ENCODE results near the gene MMP21.

MMP21 gene

DNA sequence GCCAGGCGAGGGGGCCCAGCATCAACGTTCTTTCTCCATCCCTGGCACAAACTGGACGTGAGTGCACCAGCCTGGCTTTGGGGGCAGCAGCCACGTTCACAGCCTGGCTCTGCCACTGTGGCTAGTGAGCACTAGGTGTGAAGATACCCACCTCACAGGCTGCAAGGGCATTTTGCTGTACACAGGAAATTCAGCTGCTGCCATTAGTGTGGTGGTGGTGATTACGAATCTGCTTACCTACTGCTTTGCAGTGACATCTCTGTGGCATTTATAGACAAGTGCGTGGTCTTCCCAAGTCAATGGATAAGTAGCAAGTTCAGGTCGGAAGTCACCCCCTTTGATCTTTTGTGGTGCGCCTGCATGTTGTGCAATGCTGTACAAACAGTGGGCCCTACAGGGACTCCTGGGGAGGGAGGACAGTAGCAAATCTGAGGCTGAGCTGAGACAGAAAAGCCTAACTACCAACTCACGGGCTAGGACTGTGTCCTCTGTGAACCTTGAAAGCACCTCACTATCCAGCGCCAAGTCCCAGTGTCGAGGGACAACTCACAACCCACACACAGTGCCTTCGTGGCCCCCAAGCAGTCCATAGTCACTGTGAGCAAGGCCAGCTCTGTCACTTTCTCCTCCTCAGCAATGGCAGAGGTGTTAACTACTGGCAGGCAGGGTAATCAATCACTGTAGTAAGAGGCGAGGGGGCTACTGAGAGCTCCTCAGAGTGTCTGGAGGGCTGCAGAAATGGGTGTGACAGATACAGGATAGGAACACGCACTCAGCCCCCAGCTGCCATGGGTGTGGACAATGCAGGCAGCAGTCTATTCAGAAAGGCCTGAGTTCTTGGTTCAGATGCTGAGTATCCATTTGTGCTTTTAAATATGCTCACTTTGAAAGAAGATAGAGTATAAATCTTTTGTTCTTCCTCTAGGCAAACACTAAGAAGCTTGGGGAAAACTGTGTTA is 17.0 kb upstream of the MMP21 start:
- no peak for DNase-seq (ENCODE audit: low read depth in 2 of 2)

DNA sequence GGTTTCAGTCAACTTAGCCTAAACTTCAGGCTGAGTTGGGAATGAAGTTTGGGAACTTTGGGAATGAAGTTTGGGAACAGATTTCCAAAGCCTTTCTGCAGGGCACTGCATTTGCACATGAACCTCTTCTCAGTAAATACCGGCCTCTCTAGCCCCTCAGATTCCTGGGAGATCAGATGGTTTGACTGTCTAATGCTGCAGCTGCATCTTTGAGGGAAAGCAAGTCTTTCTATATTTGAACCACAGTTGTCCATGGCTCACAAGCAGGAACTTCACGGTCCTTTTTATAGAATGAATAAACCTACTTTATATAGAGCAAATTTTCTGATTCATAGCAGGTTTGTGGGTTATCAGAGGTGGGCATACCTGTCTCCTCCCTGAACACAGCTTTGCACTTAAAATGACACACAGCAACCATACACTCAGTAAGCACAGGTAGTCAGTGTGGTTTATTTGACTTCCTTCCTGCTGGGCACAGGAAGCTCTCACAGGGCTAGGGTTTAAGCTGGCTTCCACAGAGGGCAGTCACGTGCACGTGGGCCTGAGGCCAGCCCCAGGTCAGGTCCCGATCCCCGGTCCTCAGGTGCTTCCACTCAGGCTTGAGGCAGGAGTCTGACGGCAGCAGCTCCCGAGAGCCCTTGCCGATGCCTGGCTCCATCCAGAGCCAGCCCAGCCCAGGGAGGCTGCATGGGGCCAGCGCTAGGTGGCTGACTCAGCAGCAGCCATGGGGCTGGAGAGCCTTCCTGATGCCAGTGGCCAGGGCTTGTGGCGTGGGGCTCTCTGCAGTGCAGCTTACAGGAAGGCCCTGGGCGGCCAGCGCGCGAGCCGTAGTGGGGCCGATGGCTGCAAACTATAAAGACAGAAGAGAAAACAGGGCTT is 12.8 kb upstream of the MMP21 start:
- DNase-seq (ENCODE audit: low read depth in 2 of 2), result no peak

DNA sequence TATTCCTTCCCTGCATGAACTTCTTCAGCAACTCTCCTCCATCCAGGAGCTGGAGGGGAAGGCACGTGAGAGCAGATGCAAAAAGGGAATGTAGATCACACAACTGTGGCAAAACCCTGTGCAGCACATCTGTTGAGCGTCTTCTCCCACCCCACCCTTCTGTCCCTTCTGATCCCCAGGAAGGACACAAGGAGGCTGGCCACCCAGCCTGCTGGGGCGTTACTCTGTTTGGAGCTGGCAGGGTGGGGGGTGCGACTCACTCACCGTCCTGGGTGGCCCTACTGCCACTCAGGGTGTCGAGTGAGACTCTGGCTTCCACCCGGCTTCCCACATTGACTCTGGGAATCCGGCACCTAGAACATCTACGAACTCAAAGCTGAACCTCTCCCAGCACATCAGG is 10.2 kb upstream of the MMP21 start:
- DNase-seq (ENCODE audit: low read depth in 2 of 2), result no peak

DNA sequence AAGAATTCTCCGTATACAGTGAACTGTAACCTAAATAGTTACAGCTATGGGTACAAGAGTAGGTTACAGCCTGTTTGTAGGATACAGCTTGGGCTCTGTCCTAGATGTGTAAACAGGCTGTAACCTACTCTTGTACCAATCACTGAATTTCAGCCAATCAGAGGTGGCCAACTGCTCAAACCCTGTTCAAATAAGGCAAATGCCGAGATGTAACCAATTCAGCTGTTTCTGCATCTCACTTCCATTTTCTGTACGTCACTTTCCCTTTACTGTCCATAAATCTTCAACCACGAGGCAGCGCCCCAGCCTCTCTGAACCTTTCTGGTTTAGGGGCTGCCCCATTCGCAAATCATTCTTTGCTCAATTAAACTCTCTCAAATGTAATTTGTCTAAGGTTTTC is 8.3 kb upstream of the MMP21 start:
- DNase-seq (ENCODE audit: low read depth in 2 of 2), result no peak

DNA sequence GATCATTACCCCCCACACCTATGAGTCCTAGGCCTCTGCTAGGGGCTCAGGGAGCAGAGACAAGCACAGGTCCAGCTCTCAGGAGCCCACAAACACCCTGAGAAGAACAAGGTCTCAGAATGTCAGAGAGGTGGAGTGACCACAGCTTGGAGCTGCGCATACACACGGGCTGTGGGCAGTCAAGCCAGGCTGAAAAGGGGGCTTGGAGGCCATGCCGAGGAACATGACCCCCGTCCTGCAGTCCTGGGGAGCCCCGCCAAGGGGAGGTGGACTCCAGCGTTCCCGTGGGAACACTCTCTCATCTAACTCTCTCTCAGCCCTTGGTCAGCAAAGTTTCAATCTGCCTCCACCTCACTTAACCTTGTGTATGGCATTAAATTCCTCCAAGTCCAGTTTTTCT is 7.8 kb upstream of the MMP21 start:
- no peak for DNase-seq (ENCODE audit: low read depth in 2 of 2)

DNA sequence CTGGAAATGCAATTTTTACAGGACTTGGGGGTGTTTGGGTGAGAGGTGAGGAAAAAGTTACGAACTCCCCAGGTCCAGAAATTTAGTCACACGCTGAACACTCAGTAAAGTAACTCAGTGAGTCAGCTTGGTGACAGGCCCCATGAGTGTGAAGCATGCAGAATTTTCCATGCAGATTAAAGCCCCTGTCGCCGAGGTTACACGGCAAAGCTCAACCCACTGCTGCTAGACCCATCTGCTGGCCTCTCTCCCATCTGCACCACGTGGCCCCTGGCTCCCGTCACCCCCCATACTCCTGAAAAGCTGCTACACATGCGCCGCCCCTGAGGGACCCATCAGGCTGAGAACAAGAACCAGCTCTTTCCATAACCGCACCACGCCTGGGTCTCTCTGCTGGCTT is 7.0 kb upstream of the MMP21 start:
- DNase-seq (ENCODE audit: low read depth in 2 of 2), result no peak

DNA sequence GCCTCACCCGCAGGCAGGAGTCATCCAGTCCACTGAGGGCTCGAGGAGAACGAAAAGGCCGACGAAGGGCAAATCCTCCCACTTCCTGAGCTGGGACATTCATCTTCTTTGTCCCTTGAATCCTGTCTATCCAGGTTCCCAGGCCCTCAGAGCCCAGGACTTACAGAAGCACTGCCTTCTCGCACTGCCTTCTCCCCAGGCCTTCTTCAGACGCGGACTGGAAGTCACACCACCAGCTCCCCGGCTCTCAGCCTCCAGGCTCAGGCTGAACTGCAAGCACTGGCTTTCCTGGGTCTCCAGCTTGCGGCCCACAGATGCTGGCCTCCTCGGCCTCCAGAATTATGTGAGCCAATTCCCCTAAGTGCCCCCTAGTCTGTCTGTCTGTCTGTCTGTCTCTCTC is 6.4 kb upstream of the MMP21 start:
- DNase-seq (ENCODE audit: low read depth in 2 of 2), result no peak

DNA sequence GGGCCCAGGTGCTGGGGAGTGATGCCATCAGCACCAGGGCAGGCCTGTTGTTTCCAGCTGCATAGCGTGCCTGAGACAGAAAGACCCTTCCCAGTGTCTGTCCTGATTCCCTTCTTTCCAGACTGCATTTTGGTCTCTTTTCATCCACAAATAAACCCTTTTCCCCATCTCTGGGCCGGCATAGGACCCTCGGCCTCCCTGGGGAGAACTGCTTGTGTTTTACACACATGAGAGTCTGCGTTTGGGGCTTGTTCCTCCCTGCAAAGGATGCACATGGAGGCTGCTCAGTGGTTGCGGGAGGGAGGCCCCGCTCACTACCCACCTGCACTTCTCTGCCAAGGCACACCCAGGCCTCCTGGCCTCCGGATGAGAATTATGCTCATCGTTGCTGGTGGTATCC is 5.8 kb upstream of the MMP21 start:
- no peak for DNase-seq (ENCODE audit: low read depth in 2 of 2)

DNA sequence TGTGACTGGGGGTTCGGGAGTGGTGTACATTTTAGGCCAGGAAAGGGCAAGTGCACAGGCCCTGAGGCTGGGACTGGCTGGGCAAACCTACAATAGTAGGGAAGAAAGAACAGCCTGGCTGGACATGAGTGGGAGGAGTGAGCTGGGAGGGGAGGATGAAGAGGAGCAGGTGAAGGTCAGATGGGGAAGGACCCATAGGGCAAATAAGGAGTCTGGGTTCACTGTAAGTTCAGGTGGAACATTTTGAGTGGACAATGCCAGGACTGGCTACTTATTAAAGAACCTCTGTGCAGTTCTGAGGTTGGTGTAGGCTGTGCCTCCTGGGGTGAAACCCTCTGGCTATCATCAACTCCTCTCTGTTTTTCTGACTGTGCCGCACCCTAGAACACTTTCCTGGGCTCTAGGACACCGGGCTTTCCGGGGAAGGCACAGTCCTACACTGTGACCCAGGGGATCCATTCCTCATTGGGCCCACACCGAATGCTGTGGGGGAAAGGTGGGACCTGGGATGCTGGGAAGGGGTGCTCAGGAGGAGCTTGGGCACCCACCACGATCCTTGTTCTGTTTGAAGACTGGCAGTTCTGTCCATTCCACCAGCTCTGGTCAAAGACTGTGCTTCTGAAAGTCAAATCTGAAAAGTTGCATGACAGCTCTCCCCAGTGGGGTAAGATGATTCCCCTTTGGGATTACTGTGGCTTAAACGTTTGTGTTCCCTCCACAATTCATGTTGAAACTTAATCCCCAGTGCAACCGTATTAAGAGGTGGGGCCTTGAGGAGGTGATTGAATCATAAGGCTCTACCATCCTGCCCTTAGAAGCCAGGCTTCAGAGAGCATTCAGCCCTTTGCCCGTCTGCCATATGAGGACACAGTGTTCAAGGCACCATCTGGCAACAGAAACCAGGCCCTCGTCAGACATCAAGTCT is 4.0 kb upstream of the MMP21 start:
- no peak for DNase-seq (ENCODE audit: low read depth in 2 of 2)

DNA sequence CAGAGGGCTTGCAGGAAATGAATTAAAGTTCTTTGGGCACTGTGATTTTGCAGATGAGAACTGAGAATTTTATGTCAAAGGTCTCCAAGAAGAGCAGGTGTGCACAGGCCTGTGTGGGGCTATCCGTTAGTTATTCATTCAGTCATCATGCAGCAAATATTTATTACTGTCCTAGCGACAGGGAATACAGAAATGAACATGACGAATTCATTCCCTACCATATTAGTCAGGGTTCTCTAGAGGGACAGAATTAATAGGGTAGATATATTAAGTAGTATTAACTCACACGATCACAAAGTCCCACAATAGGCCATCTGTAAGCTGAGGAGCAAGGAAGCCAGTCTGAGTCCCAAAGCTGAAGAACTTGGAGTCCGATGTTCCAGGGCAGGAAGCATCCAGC is 2.9 kb upstream of the MMP21 start:
- no peak for DNase-seq (ENCODE audit: low read depth in 2 of 2)

DNA sequence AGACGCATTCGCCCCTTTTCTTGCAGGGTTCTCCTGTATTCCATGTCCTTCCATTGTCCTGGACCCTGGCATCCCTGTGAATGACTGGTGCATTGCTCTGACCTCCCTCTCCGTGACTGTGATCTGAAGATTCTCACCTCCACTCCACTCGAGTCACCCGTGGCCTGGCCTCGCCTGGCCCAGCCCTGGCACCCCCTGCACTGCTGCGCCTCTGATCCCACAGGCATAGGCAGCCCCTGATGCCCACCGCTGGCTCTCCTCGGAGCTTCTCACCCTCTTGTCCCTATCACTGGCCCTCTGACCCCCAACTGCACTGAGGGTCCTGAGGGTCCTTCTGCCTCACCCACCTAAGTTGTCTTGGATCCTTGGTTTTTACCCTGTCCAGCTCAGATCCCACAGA is 2.2 kb upstream of the MMP21 start:
- no peak for DNase-seq (ENCODE audit: low read depth in 2 of 2)

DNA sequence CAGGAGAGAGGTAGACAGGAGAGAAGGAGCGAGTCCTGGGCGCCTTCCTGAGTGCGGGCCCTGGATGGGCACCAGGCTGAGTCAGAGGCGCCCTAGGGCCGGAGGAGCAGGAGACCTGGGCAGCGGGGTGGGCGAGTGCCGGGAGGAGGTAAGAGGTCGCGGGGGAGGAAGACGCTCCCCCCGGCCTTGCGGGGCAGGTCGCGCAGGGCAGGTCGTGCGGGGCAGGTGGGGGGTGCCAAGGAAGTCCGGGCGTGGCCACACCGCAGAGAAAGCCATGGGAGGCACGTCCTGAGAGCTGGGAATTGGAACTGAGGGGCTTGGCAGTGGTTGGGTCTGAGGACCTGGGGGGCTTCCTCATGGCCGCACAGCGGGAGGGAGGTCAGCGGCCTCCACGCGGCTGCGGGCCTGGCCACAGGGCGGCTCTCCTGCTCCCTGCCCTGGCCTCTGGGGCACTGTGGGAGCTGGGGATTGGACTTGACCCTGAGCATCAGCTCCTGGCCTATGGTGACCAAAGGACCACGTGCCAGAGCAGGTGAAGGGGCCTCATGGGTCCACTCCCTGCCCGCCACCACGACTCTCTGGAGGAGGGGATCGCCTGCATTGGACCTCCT is 935 bp downstream of the MMP21 start:
- no peak for DNase-seq (ENCODE audit: low read depth in 2 of 2)

DNA sequence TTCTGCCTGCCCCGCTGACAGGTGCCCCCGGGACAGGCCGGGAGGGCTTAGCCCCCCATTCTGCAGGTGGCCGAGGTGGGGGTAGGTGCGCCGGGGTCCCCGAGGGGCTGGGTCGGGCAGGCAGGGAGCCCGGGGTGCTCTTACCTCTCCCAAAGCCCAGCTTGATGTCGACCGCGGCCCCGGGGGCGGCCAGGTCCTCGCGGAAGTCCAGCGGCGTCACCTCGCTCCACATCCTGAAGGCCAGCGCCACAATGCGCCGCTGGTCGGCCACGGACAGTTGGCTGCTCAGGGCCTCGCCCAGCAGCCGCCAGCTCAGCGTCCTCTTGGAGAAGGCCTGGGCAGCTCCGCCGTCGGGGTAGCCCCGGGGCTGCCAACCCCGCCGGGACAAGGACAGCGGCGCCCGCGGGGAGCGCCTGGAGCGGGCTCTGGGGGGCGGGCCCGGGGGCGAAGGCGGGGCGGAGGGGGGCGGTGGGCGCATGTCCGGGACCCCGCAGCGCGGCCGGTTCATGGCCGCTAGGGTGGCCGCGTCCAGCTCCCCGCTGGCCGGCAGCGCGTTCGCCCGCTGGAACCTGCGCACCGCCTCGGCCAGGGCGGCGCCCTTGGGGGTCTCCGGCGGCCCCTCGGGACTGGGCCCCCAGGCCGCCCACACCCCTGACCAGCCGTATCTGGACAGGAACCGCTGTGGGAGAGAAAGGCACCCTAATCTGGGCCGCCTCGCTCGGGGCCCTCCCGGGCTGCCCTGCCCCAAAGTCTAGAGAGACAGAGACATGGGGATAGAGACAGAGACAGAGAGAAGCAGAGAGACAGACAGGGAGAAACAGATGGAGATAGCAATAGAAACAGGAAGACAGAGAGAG is 1.7 kb downstream of the MMP21 start:
- no peak for DNase-seq (ENCODE audit: low read depth in 2 of 2)

DNA sequence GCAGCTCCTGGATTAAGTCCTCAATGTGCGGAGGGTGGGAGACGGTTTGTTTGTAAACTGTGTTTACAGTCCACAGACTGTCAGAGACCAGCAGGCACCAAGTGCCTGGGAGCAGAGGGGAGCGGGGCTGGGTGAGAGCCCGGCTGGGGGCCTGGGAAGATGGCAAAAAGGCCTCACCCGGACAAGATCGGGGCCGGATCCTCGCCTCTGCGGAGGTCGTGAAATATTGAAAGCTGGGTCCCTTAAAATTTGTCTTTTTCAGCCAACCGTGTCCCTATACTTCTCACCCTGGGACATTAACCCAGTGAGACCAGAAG is 2.8 kb downstream of the MMP21 start:
- DNase-seq (ENCODE audit: low read depth in 2 of 2), result no peak

DNA sequence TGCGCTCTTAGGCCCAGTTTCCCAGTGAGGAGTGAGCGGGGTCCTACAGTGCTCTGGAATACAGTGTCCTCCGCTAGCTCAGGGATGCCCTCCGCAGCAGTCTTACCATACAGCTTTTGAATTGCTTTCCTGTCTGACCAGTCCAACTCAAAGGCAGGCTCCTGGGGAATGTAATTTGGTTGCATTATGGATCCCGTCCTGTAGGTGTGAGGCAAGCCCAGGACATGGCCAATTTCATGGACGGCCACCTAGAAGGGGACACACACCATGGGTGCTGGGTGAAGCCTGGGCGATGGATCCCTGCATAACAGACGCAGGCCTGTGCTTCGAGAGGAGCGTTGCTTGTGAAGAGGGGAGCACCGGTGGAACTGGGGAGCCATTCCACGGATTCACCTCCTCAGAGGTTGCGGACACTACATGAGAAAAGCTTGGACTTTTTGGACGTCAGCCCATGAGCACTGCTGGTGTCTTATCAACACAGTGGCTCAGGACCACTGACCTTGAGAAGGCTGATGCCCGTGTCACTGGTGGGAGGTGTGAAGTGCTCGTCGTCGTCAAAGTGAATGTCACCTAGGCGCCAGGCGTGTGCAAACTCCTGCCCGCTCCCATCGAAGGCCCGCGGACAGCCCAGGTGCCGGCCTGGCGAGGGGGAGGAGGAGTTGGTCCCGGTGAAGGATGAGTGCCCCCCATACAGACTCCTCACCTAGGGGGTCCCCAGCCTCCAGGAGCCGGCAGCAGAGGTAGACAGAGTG is 3.3 kb downstream of the MMP21 start:
- DNase-seq (ENCODE audit: low read depth in 2 of 2), result no peak

DNA sequence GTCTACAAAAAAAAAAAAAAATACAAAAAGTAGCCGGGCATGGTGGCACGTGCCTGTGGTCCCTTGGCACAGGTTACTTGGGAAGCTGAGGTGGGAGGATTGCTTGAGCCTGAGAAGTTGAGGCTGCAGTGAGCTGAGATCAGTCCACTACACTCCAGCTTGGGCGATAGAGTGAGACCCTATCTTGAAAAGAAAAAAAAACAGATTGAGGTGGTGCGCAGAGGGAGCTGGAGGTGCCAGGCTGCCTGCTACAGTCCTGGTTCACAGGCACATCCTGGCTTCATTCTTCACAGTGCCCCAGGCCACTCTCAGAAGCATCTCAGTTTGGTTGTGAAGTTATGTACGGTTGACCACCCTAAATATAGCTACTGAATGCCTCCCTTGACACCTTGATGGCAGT is 4.8 kb downstream of the MMP21 start:
- no peak for DNase-seq (ENCODE audit: low read depth in 2 of 2)

DNA sequence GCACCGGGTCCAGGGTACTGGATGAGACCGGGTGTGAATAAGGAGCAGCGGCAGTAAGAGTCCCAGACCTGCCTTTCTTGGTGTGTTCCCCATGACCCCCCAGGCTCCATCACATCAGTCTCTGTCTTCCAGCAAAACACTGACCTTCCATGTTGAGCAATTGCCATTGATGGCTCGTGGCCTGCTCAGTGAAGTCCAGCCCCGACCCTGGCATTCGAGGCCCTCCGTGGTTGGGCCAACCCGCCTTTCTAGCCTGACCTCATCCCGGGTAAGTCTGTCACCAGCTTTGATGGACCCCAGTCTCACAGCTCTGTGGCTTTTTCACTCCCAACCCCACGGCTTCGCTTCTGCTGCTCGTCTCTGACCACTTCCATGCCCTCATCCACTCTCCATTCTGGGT is 6.4 kb downstream of the MMP21 start:
- no peak for DNase-seq (ENCODE audit: low read depth in 2 of 2)

DNA sequence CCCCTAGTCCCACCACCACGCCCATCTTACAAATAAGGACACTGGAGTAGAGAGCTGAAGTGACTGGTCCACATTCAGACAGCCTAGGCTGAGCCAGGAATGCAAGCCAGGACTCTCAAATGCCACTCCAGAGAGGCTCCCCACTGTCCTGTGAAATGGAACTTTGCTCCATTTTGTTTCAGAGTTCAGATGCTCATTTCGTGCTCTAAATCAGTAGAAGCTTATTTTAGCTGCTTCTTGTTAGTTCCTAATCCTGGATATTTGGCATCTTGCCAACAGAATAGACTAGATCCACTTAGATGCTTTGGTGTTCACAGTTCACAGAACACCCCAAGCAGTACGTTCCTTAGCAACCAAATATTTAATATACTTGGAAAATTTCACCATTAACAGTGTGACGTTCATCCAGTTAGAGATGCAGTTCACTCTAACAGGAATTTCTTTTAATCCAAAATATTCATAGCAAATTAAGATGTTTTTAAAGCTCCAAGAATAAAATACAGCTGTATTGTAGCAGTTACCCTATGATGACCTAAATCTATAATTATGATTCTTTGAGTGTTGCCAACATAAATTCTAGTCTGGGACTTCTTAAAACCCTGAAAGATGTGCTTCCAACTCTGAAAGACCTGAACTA is 7.3 kb downstream of the MMP21 start:
- DNase-seq (ENCODE audit: low read depth in 2 of 2), result no peak

DNA sequence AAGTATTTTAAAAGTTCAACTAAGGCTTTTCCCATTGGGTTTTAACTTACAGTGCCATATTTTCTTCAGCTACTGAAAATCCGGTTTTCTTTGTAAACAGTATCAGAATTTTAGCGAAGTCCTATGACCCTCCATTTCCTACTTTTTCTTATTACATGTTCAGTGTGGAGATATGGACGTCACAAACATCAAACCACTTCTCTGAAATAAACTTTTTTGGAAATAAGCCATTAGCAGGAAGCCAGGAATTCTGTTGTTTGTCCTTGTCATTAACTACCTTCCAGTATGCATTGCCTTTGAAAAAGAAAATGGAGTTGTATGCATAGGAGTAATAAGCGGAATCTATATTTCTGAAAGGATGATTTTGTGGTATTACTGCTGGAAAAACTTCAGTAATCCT is 9.1 kb downstream of the MMP21 start:
- DNase-seq (ENCODE audit: low read depth in 2 of 2), result no peak
